Endothelial cell of umbilical vein (primary cell): ENCODE data around the gene DUSP28. TPM values are rescaled to one million over a fixed set of nuclear protein-coding genes. Genes with fewer than 3 reads are reported as not detected.
"Not testable (repeated sequence)": the region's sequence is repeated elsewhere in the genome, so short reads cannot be mapped to it uniquely, and the experiment has no call there.

Experiments used
- BruUV-seq: library from RNA; stranded (reverse); fragments of 400-500 nt; replicated peaks from 2 replicates; lab custom pipeline; 2021; lab: Mats Ljungman, UMichigan
- CTCF ChIA-PET: fragments of 300-600, 350-600 bp; sonication (Branson Sonifier 250); formaldehyde crosslinking; loops from one replicate; lab custom pipeline; 2021; ENCODE audit warnings: antibody characterized with exemption, inconsistent platforms; lab: Charles Lee
- POLR2A ChIA-PET: fragments of 300-600, 350-600 bp; sonication (Branson Sonifier 250); formaldehyde crosslinking; loops from one replicate; lab custom pipeline; 2021; ENCODE audit warnings: antibody characterized with exemption, inconsistent platforms; lab: Charles Lee
- DNase-seq: peaks from one replicate; pipeline ENCODE4 v3.0.0-alpha.2; 2011; ENCODE audit warnings: low read depth, low spot score
- FAIRE-seq: peaks from 2 replicates; lab custom pipeline; 2011; peaks lifted over from hg19 to GRCh38; lab: Jason Lieb, UNC
- H2AFZ ChIP-seq: 2 replicates; pipeline ENCODE4 v1.6.0; 2012; ENCODE audit warnings: low read depth, low read length, control low read depth, inconsistent platforms
- H3K27ac ChIP-seq: 2 replicates; pipeline ENCODE4 v1.5.1; 2011; ENCODE audit warnings: low read depth, mild to moderate bottlenecking, control low read depth, low read length, moderate library complexity; ENCODE audit not compliant: insufficient read depth
- H3K27me3 ChIP-seq, 2 experiments: 2 replicates each; pipeline versions ENCODE4 v1.6.0 to v1.6.1; 2011; ENCODE audit warnings: low read length in 2 of 2, mixed read lengths in 1 of 2; ENCODE audit not compliant: control insufficient read depth in 2 of 2, insufficient read depth in 2 of 2
- H3K36me3 ChIP-seq, 2 experiments: 2 replicates in 1 of 2; 3 replicates in 1 of 2; pipeline ENCODE4 v1.5.1; 2011; ENCODE audit warnings: low read length in 2 of 2, mild to moderate bottlenecking in 1 of 2, moderate library complexity in 1 of 2; ENCODE audit not compliant: control insufficient read depth in 2 of 2, insufficient read depth in 2 of 2; ENCODE audit errors: extremely low read depth in 1 of 2
- H3K4me1 ChIP-seq: 3 replicates; pipeline ENCODE4 v1.5.1; 2011; ENCODE audit warnings: mild to moderate bottlenecking, low read length; ENCODE audit not compliant: control insufficient read depth, insufficient read depth; ENCODE audit errors: extremely low read depth
- H3K4me2 ChIP-seq: 2 replicates; pipeline ENCODE4 v1.6.1; 2011; ENCODE audit warnings: low read length, control low read depth, mixed read lengths; ENCODE audit not compliant: insufficient read depth
- H3K4me3 ChIP-seq, 3 experiments: fragments of 200-600 bp in 1 of 3; sonication (generic), shearing (Covaris generic) in 1 of 3; replicated peaks in 1 of 3; 2 replicates each; pipeline ENCODE4 v1.5.1; 2011 to 2016; ENCODE audit warnings: control low read depth in 3 of 3, low read length in 3 of 3, mild to moderate bottlenecking in 2 of 3, inconsistent platforms in 1 of 3, low read depth in 1 of 3, moderate library complexity in 1 of 3; ENCODE audit not compliant: insufficient read depth in 1 of 3
- H3K79me2 ChIP-seq: 2 replicates; pipeline ENCODE4 v1.6.0; 2012; ENCODE audit warnings: low read length, inconsistent platforms; ENCODE audit not compliant: control insufficient read depth, insufficient read depth
- H3K9ac ChIP-seq: replicated peaks from 2 replicates; pipeline ENCODE3; 2011; ENCODE audit warnings: low read length, control low read depth; ENCODE audit not compliant: insufficient read depth; ENCODE audit errors: extremely low read depth
- H3K9me1 ChIP-seq: replicated peaks from 3 replicates; pipeline ENCODE4 v1.6.0; 2011; ENCODE audit warnings: mild to moderate bottlenecking, low read length; ENCODE audit not compliant: control insufficient read depth, insufficient read depth; ENCODE audit errors: extremely low read depth
- H3K9me3 ChIP-seq: replicated peaks from 2 replicates; pipeline ENCODE4 v1.5.1; 2012; ENCODE audit warnings: low read length, inconsistent platforms; ENCODE audit not compliant: control insufficient read depth, insufficient read depth
- H4K20me1 ChIP-seq: replicated peaks from 2 replicates; pipeline ENCODE3; 2011; ENCODE audit warnings: mild to moderate bottlenecking, low read length; ENCODE audit not compliant: control insufficient read depth, insufficient read depth; ENCODE audit errors: extremely low read depth
- CTCF ChIP-seq, 2 donors: IDR thresholded peaks; 1 replicate in 1 of 2; 2 replicates in 1 of 2; pipeline ENCODE4 v1.5.1; 2011; ENCODE audit warnings: low read length in 2 of 2, mild to moderate bottlenecking in 2 of 2, moderate library complexity in 2 of 2, control low read depth in 1 of 2, inconsistent platforms in 1 of 2, low read depth in 1 of 2; ENCODE audit not compliant: insufficient read depth in 1 of 2; ENCODE audit errors: extremely low read depth in 1 of 2
- EZH2 ChIP-seq: IDR thresholded peaks from 2 replicates; pipeline ENCODE4 v1.6.1; 2012; ENCODE audit warnings: borderline replicate concordance, low read depth, mild to moderate bottlenecking, moderate library complexity, low read length, inconsistent platforms; ENCODE audit not compliant: severe bottlenecking
- FOS ChIP-seq: IDR thresholded peaks from 2 replicates; pipeline ENCODE4 v1.6.1; 2011; ENCODE audit warnings: mild to moderate bottlenecking, low read length, moderate library complexity, borderline replicate concordance; ENCODE audit not compliant: insufficient read depth
- GATA2 ChIP-seq: IDR thresholded peaks from 2 replicates; pipeline ENCODE4 v1.7.0; 2011; ENCODE audit warnings: low read depth, mild to moderate bottlenecking, moderate library complexity, mixed read lengths, low read length; ENCODE audit not compliant: insufficient read length, insufficient read depth
- JUN ChIP-seq: IDR thresholded peaks from 2 replicates; pipeline ENCODE4 v1.6.1; 2011; ENCODE audit warnings: borderline replicate concordance, low read depth; ENCODE audit not compliant: insufficient read length, insufficient read depth
- MAX ChIP-seq: IDR thresholded peaks from 2 replicates; pipeline ENCODE4 v1.6.1; 2011; ENCODE audit not compliant: insufficient read depth, insufficient read length
- MYC ChIP-seq: IDR thresholded peaks from one replicate; pipeline ENCODE4 v1.6.1; 2011; ENCODE audit warnings: mild to moderate bottlenecking, low read depth, low read length
- POLR2A ChIP-seq: IDR thresholded peaks from 2 replicates; pipeline ENCODE4 v1.6.1; 2012; ENCODE audit warnings: low read depth, mild to moderate bottlenecking, control low read depth, low read length
- POLR2AphosphoS5 ChIP-seq: IDR thresholded peaks from 2 replicates; pipeline ENCODE4 v1.6.1; 2012; ENCODE audit warnings: low read depth, mild to moderate bottlenecking, control low read depth, low read length, moderate library complexity; ENCODE audit not compliant: insufficient read depth
- dilution Hi-C: fragments of 300-500 bp; cut with MboI; formaldehyde crosslinking; loops from one replicate; pipeline ENCODE4 v1.15.0; 2019; ENCODE audit warnings: low sequenced_read_pairs; ENCODE audit not compliant: extremely low pct_ligation_motif_present
- intact Hi-C: fragments of 100-400 bp; cut with micrococcal nuclease; formaldehyde crosslinking; loops from one replicate; pipeline ENCODE4 v1.10.0; 2022
- polyA plus RNA-seq, 4 experiments: library from polyadenylated mRNA; depleted of rRNA in 3 of 4; stranded (reverse) in 3 of 4; unstranded in 1 of 4; fragments of >200 nt; gene quantifications; 2 replicates each; pipeline versions ENCODE4 v1.2.1 to v1.2.3, GENCODE V29; 2011 to 2012; ENCODE audit warnings: missing spikeins in 1 of 4
- total RNA-seq: library from RNA; stranded (reverse); gene quantifications from 2 replicates; pipeline ENCODE4 v1.2.3, GENCODE V29; 2021

Gene DUSP28
- total and polyA plus RNA-seq, 2 donors (not counting 3 experiments of a cell fraction or from before 2014, with no cell fraction given): 2.2 to 4.3 TPM

- Histone ChIP-seq H3K9me1 (no peaks in the 10 kb centered on the region), H3K4me3 (no peak overlapping the region), H3K4me1 (no peaks in the 10 kb centered on the region), H3K9ac (no peak overlapping the region), H3K9me3 (peaks cover 5% of the 10 kb centered on the region), H2AFZ (no peak overlapping the region), H3K27me3 (peaks cover 3 to 9% of the 10 kb centered on the region in 2 experiments), H3K27ac (no peak overlapping the region), H4K20me1 (no peaks in the 10 kb centered on the region), H3K4me2 (no peak overlapping the region), H3K36me3 (no peaks in the 10 kb centered on the region), H3K79me2 (no peaks in the 10 kb centered on the region)
- TF ChIP-seq MYC (no peak), FOS (no peak), EZH2 (no peak), POLR2AphosphoS5 (no peak), JUN (no peak), POLR2A (no peak), GATA2 (no peak), MAX (no peak), CTCF (IDR thresholded peaks at IDR 0.05; ENCODE audit: extremely low read depth in 1 of 2, insufficient read depth in 1 of 2, low read depth in 1 of 2, low read length in 2 of 2) (no peak)
- intact Hi-C loops: no loop called here
- no peak for FAIRE-seq
- CTCF ChIA-PET: interaction anchor here (1.1 to 1.6 kb wide), 3 partner anchors 24 to 45 kb away, joined by 3 to 5 read pairs (median 3); no protein-coding TSS in a partner anchor
- dilution Hi-C loops: no loop called here
- no peak for DNase-seq
- no TSS peak for BruUV-seq
- POLR2A ChIA-PET: no interaction called here
Observed at GRCh38 chr2:240520974-240521350, 39.2 kb upstream of the DUSP28 start.

GRCh38 chr2:240521885-240522284 is 38.3 kb upstream of the DUSP28 start:
- H3K9ac ChIP-seq, H3K4me2 ChIP-seq, FAIRE-seq, H3K4me3 ChIP-seq, H2AFZ ChIP-seq, intact Hi-C loops, BruUV-seq, H3K27me3 ChIP-seq, H3K9me3 ChIP-seq, DNase-seq, H3K9me1 ChIP-seq, H3K79me2 ChIP-seq, H3K27ac ChIP-seq, POLR2A ChIA-PET, dilution Hi-C loops, H3K4me1 ChIP-seq, H3K36me3 ChIP-seq, H4K20me1 ChIP-seq: not testable (repeated sequence)
- CTCF ChIA-PET: interaction anchor here (1.0 to 1.6 kb wide), 4 partner anchors 8 to 44 kb away, joined by 3 to 5 read pairs (median 4); no protein-coding TSS in a partner anchor
